ENCODE measurements around the gene KL.

- TF ChIP-seq PATZ1 (tag by site-specific recombination; IDR thresholded peaks at IDR 0.05) = no peak
- no peak for TF ChIP-seq ZNF366 (tag by site-specific recombination; conservative IDR thresholded peaks at IDR 0.05)
Observed at GRCh38 chr13:32968316-32968715, 47.9 kb upstream of the KL start.

All from HEK293 (cell line).